Sciatic nerve (tissue), 2 donors: ENCODE results near the gene FANCD2OS. TPM values are rescaled to one million over a fixed set of nuclear protein-coding genes. Genes with fewer than 3 reads are reported as not detected.
"Not testable (repeated sequence)": the region's sequence is repeated elsewhere in the genome, so short reads cannot be mapped to it uniquely, and the experiment has no call there.

Source experiments
- ATAC-seq: fragments of 200-7000 bp; cut with Tn5 transposase; one replicate; pipeline ENCODE4 v1.9.1; 2020; ENCODE audit warnings: mild to moderate bottlenecking, moderate library complexity
- DNase-seq: peaks from one replicate; pipeline ENCODE4 v3.0.0-alpha.2; 2020; ENCODE audit warnings: low spot score
- intact Hi-C: fragments of 100-400 bp; cut with DNase I; formaldehyde crosslinking; loops from one replicate; pipeline ENCODE4 v1.14.2; 2022
- total RNA-seq: library from RNA; stranded (reverse); fragmentation: NEBNext Ultra II Directional; extraction: Animal tissue kit (Norgen Biotek cat#: 25700); gene quantifications from one replicate; pipeline ENCODE4 v1.2.1, GENCODE V29; 2021
- donor health status: DM: no; HTN: no; CAD: no.
- donor health status: DM: no; HTN: no; CAD: no.

Gene FANCD2OS
- total RNA-seq, 1 donor from 2014 or later: not detected

GRCh38 chr3:10106919-10107318 is 1.1 kb downstream of the FANCD2OS start:
- intact Hi-C loops: no loop called here
- no peak for DNase-seq
- ATAC-seq: no peak

GRCh38 chr3:10099041-10099440 is 9.0 kb downstream of the FANCD2OS start:
- ATAC-seq: no peak
- no peak for DNase-seq
- intact Hi-C loops: no loop called here

- intact Hi-C loops: no loop called here
- DNase-seq: no peak
- ATAC-seq: no peak
Observed at GRCh38 chr3:10093678-10094077, 14.4 kb downstream of the FANCD2OS start.

- intact Hi-C loops, DNase-seq, ATAC-seq: not testable (repeated sequence)
Observed at GRCh38 chr3:10091387-10091786, 16.7 kb downstream of the FANCD2OS start.

GRCh38 chr3:10090774-10091173 is 17.3 kb downstream of the FANCD2OS start:
- intact Hi-C loops, DNase-seq, ATAC-seq: not testable (repeated sequence)

- intact Hi-C loops: no loop called here
- no peak for DNase-seq
- ATAC-seq: no peak
Observed at GRCh38 chr3:10090179-10090578, 17.9 kb downstream of the FANCD2OS start.

- intact Hi-C loops: no loop called here
- DNase-seq (no peak), ATAC-seq (no peak)
Observed at GRCh38 chr3:10088256-10088655, 19.8 kb downstream of the FANCD2OS start.

- ATAC-seq (no peak), DNase-seq (no peak)
- intact Hi-C loops: no loop called here
Observed at GRCh38 chr3:10085738-10086137, 22.3 kb downstream of the FANCD2OS start.

GRCh38 chr3:10081871-10082270 is 26.2 kb downstream of the FANCD2OS start:
- ATAC-seq (no peak), DNase-seq (no peak)
- intact Hi-C loops: no loop called here

- ATAC-seq: no peak
- intact Hi-C loops: no loop called here
- no peak for DNase-seq
Observed at GRCh38 chr3:10074666-10075065, 33.4 kb downstream of the FANCD2OS start.

GRCh38 chr3:10070077-10070476 is 38.0 kb downstream of the FANCD2OS start:
- intact Hi-C loops: not testable (repeated sequence)

GRCh38 chr3:10055097-10055496 is 53.0 kb downstream of the FANCD2OS start:
- ATAC-seq (no peak), DNase-seq (no peak)
- intact Hi-C loops: no loop called here

More at GRCh38 chr3:10070077-10070476, 38.0 kb downstream of the FANCD2OS start:
- not testable (repeated sequence) for ATAC-seq, DNase-seq

Other genes with a start within 250 kb of the FANCD2OS start
- 13.6 TPM for gene CIDEC, start 228.0 kb downstream of the FANCD2OS start, total RNA-seq
- 19.7 TPM for gene JAGN1, start 217.6 kb downstream of the FANCD2OS start, total RNA-seq
- gene IL17RE, start 205.4 kb downstream of the FANCD2OS start, total RNA-seq: 5.3 TPM
- gene IL17RC, start 191.2 kb downstream of the FANCD2OS start, total RNA-seq: 33.2 TPM
- 36.5 TPM for gene CRELD1, start 174.4 kb downstream of the FANCD2OS start, total RNA-seq
- 1.5 TPM for gene PRRT3, start 155.8 kb downstream of the FANCD2OS start, total RNA-seq
- 51.6 TPM for gene EMC3, start 121.4 kb downstream of the FANCD2OS start, total RNA-seq
- 3.8 TPM for gene FANCD2, start 81.8 kb downstream of the FANCD2OS start, total RNA-seq
- gene BRK1, start 7.4 kb upstream of the FANCD2OS start, total RNA-seq: 103 TPM
- 27.4 TPM for gene VHL, start 33.5 kb upstream of the FANCD2OS start, total RNA-seq
- gene IRAK2, start 56.7 kb upstream of the FANCD2OS start, total RNA-seq: 6.4 TPM
- gene TATDN2, start 140.2 kb upstream of the FANCD2OS start, total RNA-seq: 31.7 TPM
- gene GHRL, start 184.7 kb upstream of the FANCD2OS start, total RNA-seq: 2.1 TPM
- gene SEC13, start 212.9 kb upstream of the FANCD2OS start, total RNA-seq: 65.4 TPM